ENCODE results near the gene TBC1D9B. TPM values are rescaled to one million over a fixed set of nuclear protein-coding genes. Genes with fewer than 3 reads are reported as not detected.
A peak's percentile ranks its signal among the peaks of the same experiment; 100 is the strongest.

TBC1D9B gene
- total and polyA plus RNA-seq, 9 of the 15 experiments (the other 6 are each of a cell fraction or from before 2014, with no cell fraction given), result 2.9 to 59.1 (median 33.5) TPM

GRCh38 chr5:179819296-179820126, 88.2 kb downstream of the TBC1D9B start (continued):
- TF ChIP-seq MNT (conservative IDR thresholded peaks at IDR 0.05), result peak; percentile 91 to 95
- peak; percentile 70; the same call in 1 of the 2 replicates for TF ChIP-seq ZNF324 (CRISPR knock-in tag; IDR thresholded peaks at IDR 0.05)
- peak; percentile 14; the same call in 1 of the 2 replicates for TF ChIP-seq ZNF717 (CRISPR knock-in tag; IDR thresholded peaks at IDR 0.05)
- TF ChIP-seq EHMT2 (IDR thresholded peaks at IDR 0.05), result no peak
- TF ChIP-seq RNF219 (CRISPR knock-in tag; IDR thresholded peaks at IDR 0.05), result peak; percentile 72; the same call in 1 of the 2 replicates
- TF ChIP-seq ELF4 (CRISPR knock-in tag; IDR thresholded peaks at IDR 0.05), result peak; percentile 87
- no peak for TF ChIP-seq ZNF277 (CRISPR knock-in tag; IDR thresholded peaks at IDR 0.05; ENCODE audit: borderline replicate concordance)
- TF ChIP-seq KLF16 (IDR thresholded peaks at IDR 0.05), result no peak
- TF ChIP-seq SUPT5H (IDR thresholded peaks at IDR 0.05), result no peak
- TF ChIP-seq HOXB6 (CRISPR knock-in tag; IDR thresholded peaks at IDR 0.05; ENCODE audit: borderline replicate concordance), result peak; percentile 46; the same call in 1 of the 2 replicates
- TF ChIP-seq NR3C1 (CRISPR knock-in tag; IDR thresholded peaks at IDR 0.05), result peak; percentile 66; the same call in 1 of the 2 replicates
- TF ChIP-seq NR2C1 (IDR thresholded peaks at IDR 0.05), result no peak
- TF ChIP-seq NR2C1 (tag; IDR thresholded peaks at IDR 0.05), result peak; percentile 68; the same call in 1 of the 2 replicates
- TF ChIP-seq GTF3C2 (IDR thresholded peaks at IDR 0.05; ENCODE audit: borderline replicate concordance, extremely low read depth, insufficient read length), result no peak
- TF ChIP-seq ZNF583 (CRISPR knock-in tag; IDR thresholded peaks at IDR 0.05), result peak; percentile 98
- no peak for TF ChIP-seq HMG20B (CRISPR knock-in tag; IDR thresholded peaks at IDR 0.05)
- no peak for TF ChIP-seq NCOA1 (IDR thresholded peaks at IDR 0.05; ENCODE audit: low read depth)
- no peak for TF ChIP-seq HCFC1 (IDR thresholded peaks at IDR 0.05; ENCODE audit: low read depth, low read length)
- TF ChIP-seq ILK (tag; IDR thresholded peaks at IDR 0.05; ENCODE audit: borderline replicate concordance, low read depth), result no peak
- TF ChIP-seq BRD9 (IDR thresholded peaks at IDR 0.05; ENCODE audit: low read depth, partially characterized antibody), result peak; percentile 36

All from K562 (cell line).